Uterus (tissue), 4 donors: ENCODE measurements around the gene MYOM3. TPM values are rescaled to one million over a fixed set of nuclear protein-coding genes. Genes with fewer than 3 reads are reported as not detected.

ENCODE experiments used
- DNase-seq, 2 donors: peaks; one replicate each; pipeline ENCODE4 v3.0.0-alpha.2; 2019 to 2020
- H3K27ac ChIP-seq, 2 donors: fragments of 200-600 bp; sonication (generic); 1 replicate in 1 of 2; 2 replicates in 1 of 2; pipeline ENCODE4 v1.5.1; 2016 to 2018
- H3K27me3 ChIP-seq, 2 donors: fragments of 200-600 bp; sonication (generic); one replicate each; pipeline ENCODE4 v1.5.1; 2018 to 2019; ENCODE audit warnings: control low read depth in 1 of 2
- H3K36me3 ChIP-seq, 2 donors: fragments of 200-600 bp; sonication (generic); one replicate each; pipeline ENCODE4 v1.5.1; 2019; ENCODE audit warnings: control low read depth in 1 of 2
- H3K4me1 ChIP-seq, 2 donors: fragments of 200-600 bp; sonication (generic); one replicate each; pipeline ENCODE4 v1.5.1; 2018 to 2019; ENCODE audit warnings: control low read depth in 1 of 2
- H3K4me3 ChIP-seq, 2 donors: fragments of 200-600 bp; sonication (generic); 1 replicate in 1 of 2; 2 replicates in 1 of 2; pipeline ENCODE4 v1.5.1; 2018 to 2019; ENCODE audit warnings: mild to moderate bottlenecking in 1 of 2
- H3K9me3 ChIP-seq, 2 donors: fragments of 200-600 bp; sonication (generic); one replicate each; pipeline ENCODE4 v1.5.1; 2019; ENCODE audit warnings: control low read depth in 1 of 2
- CTCF ChIP-seq, 4 experiments: fragments of 200-600 bp in 2 of 4; fragments of 450-650 bp in 2 of 4; sonication (generic) in 2 of 4; IDR thresholded peaks; one replicate each; pipeline ENCODE4 v1.5.1; 2016 to 2019; ENCODE audit warnings: antibody characterized with exemption in 4 of 4, mild to moderate bottlenecking in 2 of 4, moderate library complexity in 1 of 4
- POLR2A ChIP-seq, 2 donors: fragments of 450-650 bp; IDR thresholded peaks; one replicate each; pipeline ENCODE4 v1.6.1; 2016; ENCODE audit warnings: antibody characterized with exemption in 2 of 2, mild to moderate bottlenecking in 1 of 2, moderate library complexity in 1 of 2
- intact Hi-C: fragments of 100-400 bp; cut with DNase I; formaldehyde crosslinking; loops from one replicate; pipeline ENCODE4 v1.15.1; 2023; ENCODE audit warnings: low total_unique reads
- total RNA-seq, 4 donors: library from RNA; depleted of rRNA in 3 of 4; stranded (reverse); fragments of >200 nt in 3 of 4; gene quantifications; one replicate each; pipeline versions ENCODE4 v1.1.0 to v1.2.4, GENCODE V29; 2014 to 2023
- donor health status: DM: yes; HTN: yes; CAD: no.

The MYOM3 gene
- total RNA-seq, 4 donors from 2014 or later, result under 0.01 to 0.90 (median 0.79) TPM; not detected in 1

GRCh38 chr1:24058671-24059455 is 53.1 kb downstream of the MYOM3 start:
- DNase-seq, result no peak
- TF ChIP-seq POLR2A (IDR thresholded peaks at IDR 0.05) (no peak), CTCF (IDR thresholded peaks at IDR 0.05) (no peak)
- Histone ChIP-seq H3K4me3 (no peak overlapping the region), H3K4me1 (no peaks in the 10 kb centered on the region), H3K9me3 (no peaks in the 10 kb centered on the region), H3K27ac (no peak overlapping the region), H3K36me3 (no peaks in the 10 kb centered on the region), H3K27me3 (no peaks in the 10 kb centered on the region)
- intact Hi-C loops, result no loop called here

- intact Hi-C loops, result no loop called here
- TF ChIP-seq POLR2A (IDR thresholded peaks at IDR 0.05), result no peak
- no peak for TF ChIP-seq CTCF (IDR thresholded peaks at IDR 0.05)
- no peak overlapping the region for H3K27ac ChIP-seq
- no peaks in the 10 kb centered on the region for H3K27me3 ChIP-seq
- no peaks in the 10 kb centered on the region for H3K4me1 ChIP-seq
- DNase-seq, result no peak
- no peaks in the 10 kb centered on the region for H3K36me3 ChIP-seq
- H3K9me3 ChIP-seq, result no peaks in the 10 kb centered on the region
- no peak overlapping the region for H3K4me3 ChIP-seq
Measured at GRCh38 chr1:24057171-24057570, 54.8 kb downstream of the MYOM3 start.

GRCh38 chr1:24055681-24056080 is 56.3 kb downstream of the MYOM3 start:
- intact Hi-C loops, result no loop called here
- no peaks in the 10 kb centered on the region for H3K9me3 ChIP-seq
- H3K27me3 ChIP-seq, result no peaks in the 10 kb centered on the region
- no peaks in the 10 kb centered on the region for H3K36me3 ChIP-seq
- no peak for DNase-seq
- no peak overlapping the region for H3K4me3 ChIP-seq
- no peaks in the 10 kb centered on the region for H3K4me1 ChIP-seq
- H3K27ac ChIP-seq, result no peak overlapping the region
- no peak for TF ChIP-seq POLR2A (IDR thresholded peaks at IDR 0.05)
- TF ChIP-seq CTCF (IDR thresholded peaks at IDR 0.05), result no peak

GRCh38 chr1:24052220-24052619 is 59.7 kb downstream of the MYOM3 start:
- DNase-seq, result no peak
- no peak overlapping the region for H3K27ac ChIP-seq
- H3K36me3 ChIP-seq, result no peaks in the 10 kb centered on the region
- intact Hi-C loops, result no loop called here
- no peak for TF ChIP-seq CTCF (IDR thresholded peaks at IDR 0.05)
- TF ChIP-seq POLR2A (IDR thresholded peaks at IDR 0.05), result no peak
- no peaks in the 10 kb centered on the region for H3K27me3 ChIP-seq
- no peak overlapping the region for H3K4me3 ChIP-seq
- no peaks in the 10 kb centered on the region for H3K9me3 ChIP-seq
- H3K4me1 ChIP-seq, result peaks cover 4 to 5% of the 10 kb centered on the region in 2 donors

- H3K27ac ChIP-seq, result peak overlapping the region in 1 of 2 donors; percentile 5
Measured at GRCh38 chr1:24051206-24051945, 60.6 kb downstream of the MYOM3 start.

More at GRCh38 chr1:24051206-24051945, 60.6 kb downstream of the MYOM3 start:
- no peak for DNase-seq
- Histone ChIP-seq H3K4me1 (peaks cover 4 to 10% of the 10 kb centered on the region in 2 donors), H3K4me3 (no peak overlapping the region), H3K27me3 (no peaks in the 10 kb centered on the region), H3K9me3 (no peaks in the 10 kb centered on the region), H3K36me3 (no peaks in the 10 kb centered on the region)
- intact Hi-C loops, result no loop called here
- TF ChIP-seq CTCF (IDR thresholded peaks at IDR 0.05), result no peak
- no peak for TF ChIP-seq POLR2A (IDR thresholded peaks at IDR 0.05)
